Adrenal gland (tissue), 12 donors: ENCODE results near the gene CNTN4. TPM values are rescaled to one million over a fixed set of nuclear protein-coding genes. Genes with fewer than 3 reads are reported as not detected.
"Not testable (repeated sequence)": the region's sequence is repeated elsewhere in the genome, so short reads cannot be mapped to it uniquely, and the experiment has no call there.

Source experiments
- DNase-seq, 7 donors: peaks; one replicate each; pipeline ENCODE4 v3.0.0-alpha.2; 2019 to 2020
- H3K27ac ChIP-seq, 5 donors: fragments of 200-600 bp; sonication (generic) in 4 of 5; 1 replicate in 3 of 5; 2 replicates in 2 of 5; pipeline versions ENCODE4 v1.5.1 to v1.8.0; 2016 to 2020; ENCODE audit warnings: mild to moderate bottlenecking in 1 of 5
- H3K27me3 ChIP-seq: fragments of 200-600 bp; 2 replicates; pipeline ENCODE4 v1.8.0; 2021
- H3K36me3 ChIP-seq, 2 donors: fragments of 200-600 bp; replicated peaks in 1 of 2; 1 replicate in 1 of 2; 2 replicates in 1 of 2; pipeline versions ENCODE4 v1.5.1 to v1.8.0; 2018 to 2022
- H3K4me1 ChIP-seq, 2 donors: fragments of 200-600 bp; replicated peaks in 1 of 2; 1 replicate in 1 of 2; 2 replicates in 1 of 2; pipeline versions ENCODE4 v1.5.1 to v1.8.0; 2018 to 2021
- H3K4me3 ChIP-seq, 4 donors: fragments of 200-600 bp; sonication (generic) in 3 of 4; one replicate each; pipeline ENCODE4 v1.5.1; 2016 to 2018
- H3K9me3 ChIP-seq, 3 donors: fragments of 200-600 bp; sonication (generic) in 1 of 3; replicated peaks in 1 of 3; 1 replicate in 2 of 3; 2 replicates in 1 of 3; pipeline versions ENCODE4 v1.5.1 to v1.8.0; 2016 to 2021
- POLR2A ChIP-seq, 2 donors: fragments of 450-650 bp; IDR thresholded peaks; one replicate each; pipeline ENCODE4 v1.6.1; 2017; ENCODE audit warnings: antibody characterized with exemption in 2 of 2, mild to moderate bottlenecking in 2 of 2, moderate library complexity in 1 of 2
- WGBS, 4 donors: extraction: QIAGEN DNeasy Blood & Tissue Kit in 2 of 4; methylation state at CpG; one replicate each; pipeline versions ENCODE4 v1.1.5 to v1.1.7; 2013 to 2017; 5-methylcytosine and 5-hydroxymethylcytosine counted together
- intact Hi-C, 2 donors: fragments of 100-400 bp; cut with DNase I; formaldehyde crosslinking; loops; one replicate each; pipeline versions ENCODE4 v1.14.1 to v1.15.0; 2022 to 2023
- polyA plus RNA-seq, 3 donors: library from polyadenylated mRNA; stranded (reverse); fragments of 200-250 nt in 2 of 3; fragments of 350-450 nt in 1 of 3; fragmentation: Illumina TruSeq in 1 of 3; extraction: RNeasy Lipid Tissue Mini Kit (QIAGEN cat#74804) in 1 of 3; gene quantifications; one replicate each; pipeline ENCODE4 v1.2.3, GENCODE V29; 2013 to 2014
- total RNA-seq, 9 donors: library from RNA; depleted of rRNA in 4 of 9; stranded (reverse); fragments of >200 nt in 4 of 9; fragments of 120-200 nt in 1 of 9; fragmentation: NEBNext Ultra II Directional in 1 of 9; extraction: Animal tissue kit (Norgen Biotek cat#: 25700) in 1 of 9; gene quantifications; one replicate each; pipeline versions ENCODE4 v1.1.0 to v1.2.4, GENCODE V29; 2013 to 2023
- TF ChIP-seq, protein P1 (sequence below), 6 experiments: fragments of 450-650 bp in 4 of 6; fragments of 200-600 bp in 2 of 6; sonication (generic) in 1 of 6; IDR thresholded peaks; 1 replicate in 5 of 6; 2 replicates in 1 of 6; pipeline versions ENCODE4 v1.5.1 to v1.8.0; 2016 to 2021; ENCODE audit warnings: antibody characterized with exemption in 6 of 6, mild to moderate bottlenecking in 2 of 6, moderate library complexity in 1 of 6
- donor health status: healthy with polysubstance abuse.
- donor health status: Bipolar disorder and iron deficiency.
- donor health status: DM: yes; HTN: yes; CAD: no.
- donor health status: DM: no; HTN: no; CAD: no.
- donor health status: DM: no; HTN: no; CAD: no.
- donor health status: DM: yes; HTN: yes; CAD: no.

Gene CNTN4
- total and polyA plus RNA-seq, 12 donors: 0.17 to 9.2 (median 1.6) TPM

DNA sequence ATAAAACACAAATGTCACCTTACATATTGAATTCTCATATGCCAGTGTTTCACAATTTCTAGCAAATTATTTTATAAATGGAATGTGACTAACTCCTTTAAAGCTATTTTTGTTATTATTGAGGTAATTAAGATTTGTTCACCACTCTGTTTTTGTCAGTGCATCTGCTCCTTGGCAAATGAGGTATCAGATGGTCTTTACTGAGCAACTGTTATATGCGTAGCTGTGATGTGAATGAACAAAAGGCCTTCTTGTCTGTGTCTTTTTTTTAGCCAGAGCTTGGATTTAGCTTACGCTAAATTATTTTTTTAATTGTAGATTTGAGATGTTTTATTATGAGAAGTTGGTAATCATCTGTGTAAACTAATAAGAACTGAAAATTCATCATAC is 886.2 kb downstream of the CNTN4 start:
- Histone ChIP-seq H3K9me3 (no peaks in the 10 kb centered on the region), H3K27ac (no peak overlapping the region), H3K27me3 (no peaks in the 10 kb centered on the region), H3K36me3 (no peaks in the 10 kb centered on the region), H3K4me3 (no peak overlapping the region), H3K4me1 (no peaks in the 10 kb centered on the region)
- WGBS, 4 donors: 85 to 97% (median 92%) methylated on average over 2 of the region's 2 CpGs
- TF ChIP-seq, protein P1, sequence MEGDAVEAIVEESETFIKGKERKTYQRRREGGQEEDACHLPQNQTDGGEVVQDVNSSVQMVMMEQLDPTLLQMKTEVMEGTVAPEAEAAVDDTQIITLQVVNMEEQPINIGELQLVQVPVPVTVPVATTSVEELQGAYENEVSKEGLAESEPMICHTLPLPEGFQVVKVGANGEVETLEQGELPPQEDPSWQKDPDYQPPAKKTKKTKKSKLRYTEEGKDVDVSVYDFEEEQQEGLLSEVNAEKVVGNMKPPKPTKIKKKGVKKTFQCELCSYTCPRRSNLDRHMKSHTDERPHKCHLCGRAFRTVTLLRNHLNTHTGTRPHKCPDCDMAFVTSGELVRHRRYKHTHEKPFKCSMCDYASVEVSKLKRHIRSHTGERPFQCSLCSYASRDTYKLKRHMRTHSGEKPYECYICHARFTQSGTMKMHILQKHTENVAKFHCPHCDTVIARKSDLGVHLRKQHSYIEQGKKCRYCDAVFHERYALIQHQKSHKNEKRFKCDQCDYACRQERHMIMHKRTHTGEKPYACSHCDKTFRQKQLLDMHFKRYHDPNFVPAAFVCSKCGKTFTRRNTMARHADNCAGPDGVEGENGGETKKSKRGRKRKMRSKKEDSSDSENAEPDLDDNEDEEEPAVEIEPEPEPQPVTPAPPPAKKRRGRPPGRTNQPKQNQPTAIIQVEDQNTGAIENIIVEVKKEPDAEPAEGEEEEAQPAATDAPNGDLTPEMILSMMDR (IDR thresholded peaks at IDR 0.05): no peak
- intact Hi-C loops: no loop called here
- no peak for DNase-seq

DNA sequence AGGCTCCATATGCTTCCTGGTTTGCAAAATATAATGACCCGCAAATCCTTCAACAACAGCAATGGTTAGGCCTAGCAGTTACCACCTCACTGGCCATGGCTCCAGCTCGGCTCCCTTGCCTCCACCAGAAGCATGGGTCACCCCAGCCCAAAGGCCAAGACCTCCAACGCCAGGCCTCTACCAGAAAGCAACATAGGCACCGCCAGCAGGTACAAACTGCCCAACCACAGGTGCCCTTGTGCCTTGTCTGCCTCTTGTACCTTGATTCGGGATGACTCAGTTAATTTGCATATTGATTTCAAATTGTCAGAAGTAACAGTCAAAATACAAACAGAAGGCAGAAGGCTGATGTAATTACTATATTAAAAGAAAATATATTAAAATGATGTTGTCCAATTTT is 886.8 kb downstream of the CNTN4 start:
- Histone ChIP-seq H3K4me1 (no peaks in the 10 kb centered on the region), H3K4me3 (no peak overlapping the region), H3K27me3 (no peaks in the 10 kb centered on the region), H3K9me3 (no peaks in the 10 kb centered on the region), H3K36me3 (no peaks in the 10 kb centered on the region), H3K27ac (no peak overlapping the region)
- 81 to 89% (median 86%) methylated on average over 4 to 5 of the region's 5 CpGs for WGBS, 4 donors
- no peak for TF ChIP-seq POLR2A (IDR thresholded peaks at IDR 0.05)
- TF ChIP-seq, protein P1 (IDR thresholded peaks at IDR 0.05): no peak
- intact Hi-C loops: no loop called here
- no peak for DNase-seq

DNA sequence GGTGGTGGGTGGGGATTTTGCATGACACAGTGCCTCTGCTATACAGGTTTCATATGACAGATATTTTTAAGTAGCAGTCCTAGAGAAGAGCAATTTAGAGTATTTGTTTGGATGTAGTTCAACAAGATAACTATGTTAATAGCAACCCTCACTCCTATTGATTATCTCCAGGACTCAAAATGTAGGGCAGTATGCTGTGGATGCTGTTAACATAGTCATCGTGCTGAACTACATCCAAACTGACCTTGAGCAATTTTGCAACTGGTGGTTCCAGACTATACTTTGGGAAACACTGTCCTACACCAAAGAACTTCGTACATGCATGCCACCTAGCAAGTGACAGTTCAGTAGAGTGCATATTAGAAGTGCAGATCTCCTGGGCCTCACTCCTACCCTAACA is 893.9 kb downstream of the CNTN4 start:
- no peaks in the 10 kb centered on the region for H3K36me3 ChIP-seq
- TF ChIP-seq, protein P1 (IDR thresholded peaks at IDR 0.05): no peak
- TF ChIP-seq POLR2A (IDR thresholded peaks at IDR 0.05): no peak
- intact Hi-C loops: no loop called here
- no peak overlapping the region for H3K27ac ChIP-seq
- H3K4me1 ChIP-seq: no peaks in the 10 kb centered on the region
- H3K27me3 ChIP-seq: no peaks in the 10 kb centered on the region
- DNase-seq: no peak
- H3K4me3 ChIP-seq: no peak overlapping the region
- 40 to 45% (median 42%) methylated on average over 2 of the region's 2 CpGs for WGBS, 4 donors
- H3K9me3 ChIP-seq: no peaks in the 10 kb centered on the region

DNA sequence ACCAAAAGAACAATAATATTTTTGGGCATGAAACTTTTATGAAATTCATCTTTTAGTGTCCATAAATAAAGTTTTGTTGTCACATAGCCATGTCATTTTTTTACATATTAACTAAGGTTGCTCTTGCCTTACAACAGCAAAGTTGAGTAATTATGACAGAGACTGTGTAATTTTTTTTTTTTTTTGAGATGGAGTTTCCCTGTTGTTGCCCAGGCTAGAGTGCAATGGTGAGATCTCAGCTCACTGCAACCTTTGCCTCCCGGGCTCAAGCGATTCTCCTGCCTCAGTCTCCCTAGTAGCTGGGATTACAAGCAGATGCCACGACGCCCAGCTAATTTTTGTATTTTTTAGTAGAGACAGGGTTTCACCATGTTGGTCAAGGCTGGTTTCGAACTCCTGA is 894.5 kb downstream of the CNTN4 start:
- WGBS, 4 donors: 89 to 94% (median 93%) methylated on average over 5 of the region's 5 CpGs
- H3K27me3 ChIP-seq, DNase-seq, H3K9me3 ChIP-seq, H3K4me3 ChIP-seq, H3K27ac ChIP-seq, H3K36me3 ChIP-seq, intact Hi-C loops, H3K4me1 ChIP-seq: not testable (repeated sequence)

DNA sequence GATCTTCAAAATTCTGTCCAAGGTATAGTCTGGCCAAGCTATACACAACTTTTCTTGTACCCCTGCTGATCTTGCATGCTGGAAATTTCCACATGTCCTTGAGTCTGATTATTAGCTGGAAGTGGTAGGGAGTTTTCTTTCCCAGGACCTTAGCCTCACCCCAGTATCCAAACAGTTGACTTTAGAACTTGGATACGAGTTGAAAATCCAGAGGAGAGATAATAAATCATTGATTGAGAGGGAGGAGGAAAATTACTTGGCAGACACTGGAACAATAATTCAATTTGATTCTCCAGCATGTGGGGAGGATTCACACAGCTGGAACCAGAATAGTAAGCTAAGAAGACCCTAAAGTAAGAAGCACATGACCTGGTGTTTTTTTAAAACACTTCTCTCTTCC is 895.1 kb downstream of the CNTN4 start:
- no peak overlapping the region for H3K4me3 ChIP-seq
- no peaks in the 10 kb centered on the region for H3K4me1 ChIP-seq
- intact Hi-C loops: no loop called here
- TF ChIP-seq, protein P1 (IDR thresholded peaks at IDR 0.05): no peak
- no peak for TF ChIP-seq POLR2A (IDR thresholded peaks at IDR 0.05)
- no peaks in the 10 kb centered on the region for H3K27me3 ChIP-seq
- no peaks in the 10 kb centered on the region for H3K36me3 ChIP-seq
- H3K27ac ChIP-seq: no peak overlapping the region
- 11 to 20% (median 17%) methylated on average over 1 of the region's 1 CpG for WGBS, 4 donors
- no peaks in the 10 kb centered on the region for H3K9me3 ChIP-seq
- DNase-seq: no peak
